Lung (tissue), 12 donors: ENCODE results near the gene E2F4. TPM values are rescaled to one million over a fixed set of nuclear protein-coding genes. Genes with fewer than 3 reads are reported as not detected.
A peak's percentile ranks its signal among the peaks of the same experiment; 100 is the strongest.

Experiments used
- ATAC-seq: fragments of 200-7000 bp; cut with Tn5 transposase; one replicate; pipeline ENCODE4 v1.9.1; 2020; ENCODE audit warnings: moderate number of reproducible peaks; ENCODE audit not compliant: insufficient read depth, low FRiP score
- DNase-seq, 3 donors: peaks; one replicate each; pipeline ENCODE4 v3.0.0-alpha.2; 2013 to 2017
- H3K27ac ChIP-seq, 2 donors: one replicate each; pipeline ENCODE4 v1.5.1; 2013; ENCODE audit warnings: mild to moderate bottlenecking in 2 of 2, moderate library complexity in 2 of 2, control low read depth in 1 of 2, inconsistent platforms in 1 of 2, low read depth in 1 of 2, low read length in 1 of 2
- H3K27me3 ChIP-seq, 3 donors: one replicate each; pipeline ENCODE4 v1.5.1; 2013; ENCODE audit warnings: low read length in 2 of 3; ENCODE audit not compliant: control insufficient read depth in 3 of 3, insufficient read depth in 3 of 3
- H3K36me3 ChIP-seq, 4 donors: one replicate each; pipeline ENCODE4 v1.5.1; 2013; ENCODE audit warnings: low read length in 4 of 4, mild to moderate bottlenecking in 1 of 4, moderate library complexity in 1 of 4; ENCODE audit not compliant: control insufficient read depth in 4 of 4, insufficient read depth in 4 of 4
- H3K4me1 ChIP-seq, 5 donors: one replicate each; pipeline ENCODE4 v1.5.1; 2013; ENCODE audit warnings: low read length in 5 of 5, mild to moderate bottlenecking in 2 of 5, moderate library complexity in 1 of 5; ENCODE audit not compliant: control insufficient read depth in 5 of 5, insufficient read depth in 5 of 5
- H3K4me3 ChIP-seq: one replicate; pipeline ENCODE4 v1.5.1; 2013; ENCODE audit warnings: mild to moderate bottlenecking, control low read depth, moderate library complexity
- H3K9ac ChIP-seq, 2 donors: one replicate each; pipeline ENCODE4 v1.5.1; 2013; ENCODE audit warnings: low read length in 2 of 2, control low read depth in 1 of 2; ENCODE audit not compliant: insufficient read depth in 1 of 2
- H3K9me3 ChIP-seq, 4 donors: one replicate each; pipeline ENCODE4 v1.5.1; 2013; ENCODE audit warnings: low read length in 3 of 4, mild to moderate bottlenecking in 1 of 4, moderate library complexity in 1 of 4; ENCODE audit not compliant: control insufficient read depth in 4 of 4, insufficient read depth in 3 of 4
- WGBS, 2 donors: extraction: QIAGEN DNeasy Blood & Tissue Kit; methylation state at CpG; one replicate each; pipeline ENCODE4 v1.1.7; 2013; 5-methylcytosine and 5-hydroxymethylcytosine counted together
- polyA plus RNA-seq, 2 donors: library from polyadenylated mRNA; stranded (reverse); fragments of 200-250 nt; gene quantifications; one replicate each; pipeline ENCODE4 v1.2.1, GENCODE V29; 2013
- total RNA-seq, 2 donors: library from RNA; depleted of rRNA in 1 of 2; stranded (reverse); fragments of >200 nt in 1 of 2; gene quantifications; one replicate each; pipeline ENCODE4 v1.2.1, GENCODE V29; 2014 to 2021
- TF ChIP-seq, protein P1 (sequence below): IDR thresholded peaks from 2 replicates; pipeline ENCODE4 v1.5.1; 2012; ENCODE audit warnings: mild to moderate bottlenecking; ENCODE audit errors: control extremely low read depth, extremely low read depth
- donor health status: control.
- donor health status: control.
- donor health status: Bipolar disorder and iron deficiency.
- donor health status: healthy.
- donor health status: DM: yes; HTN: yes; CAD: no.

Gene E2F4
- total and polyA plus RNA-seq, 4 donors = 27.8 to 86.1 (median 56.4) TPM

DNA sequence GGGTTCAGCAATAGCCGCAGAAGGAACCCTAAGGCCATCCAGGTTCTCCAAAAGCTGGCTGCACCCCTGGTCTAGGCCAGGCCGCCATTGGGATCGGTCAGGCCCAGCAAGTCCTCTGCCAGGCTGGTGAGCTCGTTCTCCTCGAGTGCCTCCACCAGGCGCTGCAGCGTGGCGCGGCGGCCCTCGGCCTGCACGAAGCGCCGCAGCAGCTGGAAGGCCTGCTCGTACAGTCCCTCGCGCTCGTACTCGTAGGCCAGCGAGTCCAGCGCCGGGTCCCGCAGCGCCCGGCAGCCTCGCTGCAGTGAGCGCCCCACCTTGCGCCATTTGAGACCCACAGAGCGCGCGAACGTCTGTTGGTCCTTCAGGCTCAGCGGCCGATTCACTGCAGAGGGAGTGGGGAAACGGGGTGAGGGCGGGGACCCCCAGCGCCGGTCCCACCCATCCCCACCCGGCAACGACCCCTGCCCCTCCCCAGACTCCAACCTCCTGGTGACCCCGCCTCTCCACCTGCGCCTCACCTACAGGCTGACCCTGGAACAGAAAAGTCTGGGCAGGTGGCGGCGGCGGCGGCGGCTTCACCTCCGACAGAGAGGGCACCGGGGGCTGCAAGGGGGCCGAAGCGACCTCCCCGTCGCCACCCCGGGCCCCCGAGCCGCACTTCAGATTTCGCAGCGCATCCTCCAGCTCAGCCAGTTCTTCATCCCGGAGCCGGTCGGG lies 37.2 kb upstream of the E2F4 start:
- Histone ChIP-seq H3K27me3 (peaks cover 0 to 44% (median 42%) of the 10 kb centered on the region in 3 donors), H3K9ac (no peak overlapping the region), H3K4me3 (no peak overlapping the region), H3K9me3 (no peaks in the 10 kb centered on the region), H3K4me1 (peaks cover 0 to 33% (median 4%) of the 10 kb centered on the region in 5 donors), H3K27ac (no peak overlapping the region), H3K36me3 (no peaks in the 10 kb centered on the region)
- WGBS, 2 donors = 42 to 43% methylated on average over 55 to 61 of the region's 61 CpGs
- TF ChIP-seq, protein P1, sequence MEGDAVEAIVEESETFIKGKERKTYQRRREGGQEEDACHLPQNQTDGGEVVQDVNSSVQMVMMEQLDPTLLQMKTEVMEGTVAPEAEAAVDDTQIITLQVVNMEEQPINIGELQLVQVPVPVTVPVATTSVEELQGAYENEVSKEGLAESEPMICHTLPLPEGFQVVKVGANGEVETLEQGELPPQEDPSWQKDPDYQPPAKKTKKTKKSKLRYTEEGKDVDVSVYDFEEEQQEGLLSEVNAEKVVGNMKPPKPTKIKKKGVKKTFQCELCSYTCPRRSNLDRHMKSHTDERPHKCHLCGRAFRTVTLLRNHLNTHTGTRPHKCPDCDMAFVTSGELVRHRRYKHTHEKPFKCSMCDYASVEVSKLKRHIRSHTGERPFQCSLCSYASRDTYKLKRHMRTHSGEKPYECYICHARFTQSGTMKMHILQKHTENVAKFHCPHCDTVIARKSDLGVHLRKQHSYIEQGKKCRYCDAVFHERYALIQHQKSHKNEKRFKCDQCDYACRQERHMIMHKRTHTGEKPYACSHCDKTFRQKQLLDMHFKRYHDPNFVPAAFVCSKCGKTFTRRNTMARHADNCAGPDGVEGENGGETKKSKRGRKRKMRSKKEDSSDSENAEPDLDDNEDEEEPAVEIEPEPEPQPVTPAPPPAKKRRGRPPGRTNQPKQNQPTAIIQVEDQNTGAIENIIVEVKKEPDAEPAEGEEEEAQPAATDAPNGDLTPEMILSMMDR = no peak
- no peak for DNase-seq
- no peak for ATAC-seq

DNA sequence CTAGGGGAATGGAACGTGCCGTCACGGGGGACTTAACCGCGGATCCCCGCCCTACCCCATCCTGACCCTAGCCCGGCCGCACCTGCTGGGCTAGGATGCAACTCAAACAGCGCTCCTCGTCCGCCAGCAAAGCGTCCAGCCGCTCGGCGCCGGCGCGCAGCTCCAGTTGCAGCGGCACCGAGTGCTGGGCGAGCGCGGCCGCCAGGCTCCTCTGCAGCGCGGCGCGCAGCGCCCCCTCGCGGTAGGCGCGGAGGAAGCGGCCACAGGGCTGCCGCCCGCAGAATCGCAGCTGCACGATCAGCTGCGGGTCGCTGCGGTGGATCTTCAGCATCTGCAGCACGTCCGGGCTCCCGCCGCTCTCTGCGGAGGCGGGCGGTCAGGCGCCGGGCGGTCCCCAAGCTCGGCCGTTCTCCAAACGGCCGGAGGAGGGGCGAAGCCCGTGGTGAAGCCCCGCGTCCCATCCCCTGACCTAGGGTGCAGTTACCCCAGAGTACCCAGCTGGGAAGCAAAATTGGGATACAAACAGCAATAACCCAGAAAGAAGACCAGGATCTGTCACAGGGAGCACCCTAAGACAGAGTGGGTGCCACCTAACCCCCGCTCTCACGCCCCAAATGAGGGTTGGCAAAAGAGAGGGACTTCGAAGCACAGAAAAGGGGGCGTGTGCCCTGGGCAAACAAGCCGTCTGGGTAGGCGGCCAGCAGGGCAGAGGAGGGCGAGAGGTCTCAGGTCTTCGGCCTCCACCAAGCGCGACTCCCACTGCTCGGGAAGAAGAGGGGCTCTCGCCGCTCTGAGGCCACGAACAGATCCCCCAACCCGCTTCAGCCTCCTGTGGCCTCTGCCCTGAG lies 36.4 kb upstream of the E2F4 start:
- Histone ChIP-seq H3K27me3 (peaks cover 0 to 45% (median 44%) of the 10 kb centered on the region in 3 donors), H3K27ac (no peak overlapping the region), H3K9ac (no peak overlapping the region), H3K4me1 (peaks cover 0 to 34% (median 4%) of the 10 kb centered on the region in 5 donors), H3K9me3 (no peaks in the 10 kb centered on the region), H3K4me3 (no peak overlapping the region), H3K36me3 (no peaks in the 10 kb centered on the region)
- TF ChIP-seq, protein P1 = peak; percentile 96
- no peak for ATAC-seq
- 15 to 20% methylated on average over 60 to 74 of the region's 74 CpGs for WGBS, 2 donors
- DNase-seq = peak; percentile 76 to 85 (median 78)

DNA sequence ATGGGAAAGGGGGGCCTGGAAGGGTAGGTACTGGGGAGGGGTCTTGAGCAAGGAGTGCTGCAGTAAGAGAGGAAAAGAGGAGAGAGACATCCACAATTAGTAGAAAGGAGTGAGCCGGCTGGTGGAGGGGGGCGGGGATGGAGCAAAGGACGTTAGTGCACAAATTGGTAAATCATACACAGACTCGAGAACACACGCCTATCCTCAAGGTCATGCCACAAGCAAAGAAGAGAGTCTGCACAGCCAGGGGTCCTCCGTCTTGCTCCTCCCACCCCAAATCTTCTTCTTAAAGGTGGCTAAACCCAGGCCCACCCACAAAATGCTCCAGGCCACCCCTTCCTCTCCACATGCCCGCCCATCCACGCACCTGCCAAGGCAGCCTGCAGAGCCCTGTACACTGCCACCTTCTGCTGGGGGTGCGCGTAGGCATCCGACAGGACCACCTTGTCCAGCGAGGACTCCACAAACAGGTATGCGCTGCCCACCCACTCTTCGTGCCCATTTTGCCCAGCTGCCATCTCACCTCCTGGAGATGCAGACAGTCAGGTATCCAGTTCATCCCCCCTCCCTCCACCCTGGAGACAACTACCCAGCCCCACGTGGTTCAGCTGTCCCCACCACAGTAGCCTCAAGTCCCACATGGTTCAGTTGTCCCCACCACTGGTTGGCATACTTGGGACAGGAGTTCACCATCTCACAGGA lies 35.7 kb upstream of the E2F4 start:
- Histone ChIP-seq H3K9me3 (no peaks in the 10 kb centered on the region), H3K4me3 (no peak overlapping the region), H3K27ac (no peak overlapping the region), H3K36me3 (no peaks in the 10 kb centered on the region), H3K27me3 (peaks cover 0 to 52% (median 48%) of the 10 kb centered on the region in 3 donors), H3K9ac (no peak overlapping the region), H3K4me1 (peaks cover 0 to 36% (median 3%) of the 10 kb centered on the region in 5 donors)
- TF ChIP-seq, protein P1 = no peak
- no peak for ATAC-seq
- 72 to 73% methylated on average over 15 of the region's 15 CpGs for WGBS, 2 donors
- DNase-seq = no peak
